GM21423 (cell line): ENCODE results near the gene TEX54.
A peak's percentile ranks its signal among the peaks of the same experiment; 100 is the strongest.
"Not testable (repeated sequence)": the region's sequence is repeated elsewhere in the genome, so short reads cannot be mapped to it uniquely, and the experiment has no call there.

ENCODE experiments used
- ATAC-seq: cut with Tn5 transposase; IDR thresholded peaks from one replicate; pipeline ENCODE4 v1.9.1; 2021; ENCODE audit warnings: mild to moderate bottlenecking, moderate library complexity; ENCODE audit not compliant: unreplicated experiment

TEX54 gene

GRCh38 chr11:62832336-62833234 is at the start of gene TEX54:
TSS of gene TEX54 (minus strand) at chr11:62832841.
- ATAC-seq = peak; percentile 9

- no peak for ATAC-seq
Measured at GRCh38 chr11:62882431-62882749, 49.7 kb upstream of the TEX54 start.

GRCh38 chr11:62881579-62882430 is 49.2 kb upstream of the TEX54 start:
- peak; percentile 40 for ATAC-seq

- peak; percentile 70 for ATAC-seq
Measured at GRCh38 chr11:62880803-62881578, 48.4 kb upstream of the TEX54 start, which contains the start of gene SLC3A2. TSS of gene SLC3A2 (plus strand) at chr11:62880896. CDS start at chr11:62881024, 128 bp downstream.

- peak; percentile 6 for ATAC-seq
Measured at GRCh38 chr11:62880231-62880802, 47.7 kb upstream of the TEX54 start.

GRCh38 chr11:62879235-62879978 is 46.8 kb upstream of the TEX54 start:
- no peak for ATAC-seq

GRCh38 chr11:62876712-62877111 is 44.1 kb upstream of the TEX54 start:
- no peak for ATAC-seq

GRCh38 chr11:62875698-62876478 is 43.2 kb upstream of the TEX54 start:
- no peak for ATAC-seq

- ATAC-seq = no peak
Measured at GRCh38 chr11:62874851-62875250, 42.2 kb upstream of the TEX54 start.

GRCh38 chr11:62865635-62866034 is 33.0 kb upstream of the TEX54 start:
- ATAC-seq = no peak

- ATAC-seq = no peak
Measured at GRCh38 chr11:62863687-62864335, 31.2 kb upstream of the TEX54 start.

GRCh38 chr11:62861564-62862192 is 29.0 kb upstream of the TEX54 start:
- ATAC-seq = not testable (repeated sequence)

- no peak for ATAC-seq
Measured at GRCh38 chr11:62860835-62861563, 28.4 kb upstream of the TEX54 start.

- not testable (repeated sequence) for ATAC-seq
Measured at GRCh38 chr11:62859281-62859703, 26.7 kb upstream of the TEX54 start.

GRCh38 chr11:62858201-62858600 is 25.6 kb upstream of the TEX54 start:
- ATAC-seq = no peak

GRCh38 chr11:62857541-62857982 is 24.9 kb upstream of the TEX54 start:
- ATAC-seq = no peak

GRCh38 chr11:62856333-62856895 is 23.8 kb upstream of the TEX54 start:
- ATAC-seq = no peak
